NCI-H1930 (cell line): Measurements from ENCODE around the gene CHD9.
"Not testable (repeated sequence)": the region's sequence is repeated elsewhere in the genome, so short reads cannot be mapped to it uniquely, and the experiment has no call there.

Experiments used
- DNase-seq, 2 experiments: peaks; one replicate each; lab custom pipeline; 2025; lab: John Stamatoyannopoulos, UW

CHD9 gene

GRCh38 chr16:53282328-53282727 lies 227.5 kb downstream of the CHD9 start:
- no peak for DNase-seq

DNA sequence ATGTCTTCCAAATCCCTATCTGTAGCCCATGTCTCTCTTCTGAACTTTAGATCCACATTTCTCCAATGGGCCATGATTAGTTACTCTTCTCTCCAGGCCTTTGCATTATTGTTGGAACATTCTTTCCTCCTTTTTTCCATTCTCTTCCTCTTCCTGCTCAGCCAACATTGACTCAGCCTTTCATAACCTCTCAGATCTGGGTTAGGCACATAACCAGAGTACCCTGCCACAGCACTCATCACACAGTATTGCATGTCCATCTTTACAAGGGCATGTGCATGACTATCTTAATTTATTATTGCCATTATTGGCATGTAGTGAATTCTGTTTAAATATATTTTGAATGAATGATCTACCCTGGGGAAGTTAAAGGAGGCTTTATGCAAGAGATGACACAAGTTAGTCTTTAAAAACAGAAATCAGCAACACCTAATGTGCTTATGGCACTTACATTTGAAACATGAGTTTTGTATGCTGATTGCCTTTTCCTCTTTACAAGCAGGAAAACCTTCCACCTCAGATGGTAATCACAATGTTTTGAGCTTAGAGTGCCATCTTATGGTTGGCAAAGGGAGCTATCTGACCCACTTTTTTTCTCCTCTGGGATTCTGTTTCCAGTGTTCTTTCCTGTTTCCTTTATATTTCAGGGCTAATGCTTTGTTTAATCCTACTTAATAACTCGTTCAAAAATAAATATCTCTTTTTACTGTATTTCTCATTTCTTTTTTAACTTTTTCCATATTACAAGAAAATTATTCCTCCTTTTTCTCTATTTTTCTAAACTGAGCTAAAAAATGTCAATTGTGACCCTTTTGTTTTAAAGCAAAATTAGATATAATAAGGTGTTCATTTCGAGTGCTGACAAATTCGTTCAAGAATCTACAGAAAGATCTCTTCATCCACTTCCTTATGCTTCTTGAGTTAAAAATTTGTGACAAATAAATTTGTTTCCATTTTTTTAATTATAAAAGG lies 228.5 kb downstream of the CHD9 start:
- peak in 1 of 2 experiments; percentile 5 for DNase-seq

DNA sequence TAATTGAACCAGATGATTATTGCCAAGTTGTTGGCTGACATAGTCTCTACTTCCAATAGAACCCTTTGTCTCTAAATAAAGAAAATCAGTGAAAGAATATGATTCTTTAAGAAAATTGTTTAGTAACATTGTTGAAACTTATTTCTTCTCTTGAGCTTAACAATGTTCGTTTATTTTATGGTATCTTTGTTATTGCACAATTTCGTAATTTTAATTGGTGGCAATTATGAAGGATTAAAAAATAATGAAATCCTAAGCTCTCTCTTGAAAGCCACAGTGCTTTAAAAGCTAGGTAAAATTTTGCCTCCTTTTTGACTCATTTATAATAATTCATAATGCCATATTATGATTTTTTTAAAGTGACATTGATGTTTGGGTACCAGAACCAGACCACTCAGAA lies 230.4 kb downstream of the CHD9 start:
- no peak for DNase-seq

GRCh38 chr16:53290520-53290919 lies 235.7 kb downstream of the CHD9 start:
- DNase-seq, result no peak

DNA sequence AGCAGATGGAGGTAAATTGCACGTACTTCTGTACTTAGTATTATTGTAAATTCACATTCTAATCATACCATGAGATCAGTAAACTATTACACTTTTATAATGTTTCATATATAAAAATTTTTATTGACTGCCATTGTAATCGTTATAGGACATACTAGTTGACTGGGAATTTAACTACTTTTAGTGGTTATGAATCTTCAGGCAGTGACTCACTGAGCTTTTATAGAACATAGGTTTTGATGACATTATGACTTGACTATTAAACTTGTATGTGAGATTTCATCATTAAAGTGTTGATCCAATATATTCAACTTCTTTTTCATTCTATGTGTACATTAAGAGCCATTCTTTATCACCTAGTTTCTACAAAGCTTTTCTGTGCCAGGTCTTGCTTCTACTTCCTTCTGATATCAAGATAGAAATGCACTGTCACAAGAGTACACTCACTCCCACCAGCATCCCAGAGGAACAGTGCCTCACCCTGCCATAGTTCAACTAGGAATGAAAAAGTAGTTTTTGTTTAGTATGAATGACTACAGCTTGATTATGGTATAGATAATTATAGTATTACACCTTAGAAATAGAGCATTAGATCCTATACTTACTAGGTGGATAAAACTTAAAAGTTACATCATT lies 237.1 kb downstream of the CHD9 start:
- no peak for DNase-seq

DNA sequence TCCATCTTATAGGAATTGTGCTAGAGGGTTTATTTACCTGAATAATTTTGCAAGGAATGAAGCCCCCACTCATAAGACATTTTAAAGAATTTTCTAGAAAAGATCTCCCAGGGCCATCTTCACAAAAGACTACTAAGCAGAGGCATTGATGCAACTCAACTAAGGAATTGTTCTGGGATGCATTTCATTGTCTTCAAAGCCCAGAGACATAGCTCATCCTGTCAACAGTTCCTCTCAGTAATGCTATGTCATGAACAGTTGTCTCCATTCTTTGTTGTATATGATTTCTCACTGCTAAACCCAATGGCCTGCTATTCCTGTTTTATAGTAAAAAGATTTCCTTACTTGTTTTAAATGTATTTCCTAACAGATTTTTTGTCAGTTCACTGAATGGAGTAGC lies 242.7 kb downstream of the CHD9 start:
- DNase-seq, result no peak

- no peak for DNase-seq
Measured at GRCh38 chr16:53304334-53304733, 249.5 kb downstream of the CHD9 start.

- no peak for DNase-seq
Measured at GRCh38 chr16:53305743-53306142, 251.0 kb downstream of the CHD9 start.

- peak in 1 of 2 experiments; percentile 1 for DNase-seq
Measured at GRCh38 chr16:53309457-53309856, 254.7 kb downstream of the CHD9 start.

DNA sequence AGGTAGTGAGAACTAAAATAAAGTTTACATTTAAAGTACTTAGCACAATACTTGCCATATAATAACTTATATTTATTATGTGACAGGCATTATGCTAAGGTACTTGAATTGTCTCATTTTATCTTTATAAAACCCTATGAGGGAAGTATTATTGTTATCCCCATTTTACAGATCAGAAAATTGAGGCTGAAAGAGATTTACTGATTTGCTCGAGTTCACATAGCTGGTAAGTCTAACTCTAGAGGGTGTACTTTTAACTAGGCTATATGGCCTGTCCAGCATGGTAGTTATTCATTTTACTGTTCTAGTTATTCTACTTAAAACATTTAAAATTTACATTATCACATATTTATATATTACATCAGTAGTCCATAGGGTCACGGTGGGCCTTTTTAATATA lies 266.2 kb downstream of the CHD9 start:
- no peak for DNase-seq

DNA sequence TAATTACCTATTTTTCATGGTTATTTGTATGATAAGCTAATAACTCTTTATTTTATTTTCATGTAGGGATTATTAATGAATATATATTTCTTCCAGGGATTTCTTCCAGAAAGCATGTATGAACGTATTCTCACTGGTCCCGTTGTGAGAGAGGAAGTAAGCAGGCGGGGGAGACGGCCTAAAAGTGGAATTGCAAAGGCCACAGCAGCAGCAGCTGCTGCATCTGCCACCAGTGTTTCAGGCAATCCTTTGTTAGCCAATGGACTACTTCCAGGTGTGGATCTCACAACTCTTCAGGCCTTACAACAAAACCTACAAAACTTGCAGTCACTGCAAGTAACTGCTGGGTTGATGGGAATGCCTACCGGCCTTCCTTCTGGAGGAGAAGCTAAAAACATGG lies 269.1 kb downstream of the CHD9 start:
- no peak for DNase-seq

- DNase-seq, result not testable (repeated sequence)
Measured at GRCh38 chr16:53330991-53331390, 276.2 kb downstream of the CHD9 start.

DNA sequence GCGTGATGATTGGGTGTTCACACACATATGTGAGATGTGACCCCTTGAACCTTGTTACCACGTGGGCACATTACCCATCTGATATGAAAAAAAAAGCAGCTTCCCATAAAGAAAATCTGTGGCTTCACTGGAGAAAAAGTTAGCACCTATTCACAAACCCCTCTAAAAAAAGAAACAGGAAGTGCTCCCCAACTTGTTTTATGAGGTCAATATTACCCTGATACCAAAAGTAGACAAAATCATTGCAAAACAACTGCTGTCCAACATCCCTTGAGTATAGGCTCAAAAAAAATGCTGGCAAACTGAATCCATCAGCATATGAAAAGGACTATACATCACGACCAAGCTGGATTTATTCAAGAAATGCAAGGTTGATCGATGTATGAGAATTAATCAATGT lies 279.8 kb downstream of the CHD9 start:
- DNase-seq, result no peak

- no peak for DNase-seq
Measured at GRCh38 chr16:53337294-53337693, 282.5 kb downstream of the CHD9 start.

DNA sequence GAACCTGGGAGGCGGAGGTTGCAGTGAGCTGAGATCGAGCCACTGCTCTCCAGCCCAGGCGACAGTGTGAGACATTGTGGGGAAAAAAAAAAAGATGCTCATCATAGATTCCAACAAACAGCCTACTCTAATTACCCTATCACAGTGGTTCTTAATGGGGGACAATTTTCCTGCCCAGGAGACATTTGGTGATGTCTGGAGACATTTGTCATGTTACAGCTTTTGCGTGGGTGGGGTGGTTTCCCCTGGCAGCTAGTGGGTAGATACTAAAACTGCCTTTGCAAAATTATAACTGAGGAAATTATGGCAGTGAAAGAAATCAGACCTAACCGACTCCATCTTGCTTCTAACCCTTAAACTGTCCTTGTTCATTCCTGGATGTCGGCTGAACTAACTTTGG lies 287.0 kb downstream of the CHD9 start:
- no peak for DNase-seq

DNA sequence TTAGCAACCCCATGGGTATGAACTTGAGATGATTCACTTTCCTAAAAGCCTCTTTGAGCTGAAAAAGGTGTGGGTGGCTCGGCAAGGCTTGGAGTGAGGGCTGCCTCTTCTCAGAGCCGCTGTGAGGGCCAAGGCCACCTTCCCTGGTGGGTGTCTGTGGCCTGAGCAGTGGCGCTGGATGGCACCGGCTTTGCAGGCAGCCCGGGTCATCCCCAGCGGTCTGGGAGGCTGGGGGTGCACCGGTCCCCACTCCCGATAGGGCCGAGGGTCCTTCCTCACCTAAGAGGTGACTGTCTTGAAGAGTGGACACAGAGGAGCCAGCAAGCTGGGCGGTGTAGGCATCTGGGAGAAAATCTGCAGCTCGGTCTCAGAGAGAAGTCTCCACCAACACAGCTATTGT lies 300.3 kb downstream of the CHD9 start:
- no peak for DNase-seq

- no peak for DNase-seq
Measured at GRCh38 chr16:53356478-53357207, 301.9 kb downstream of the CHD9 start.

DNA sequence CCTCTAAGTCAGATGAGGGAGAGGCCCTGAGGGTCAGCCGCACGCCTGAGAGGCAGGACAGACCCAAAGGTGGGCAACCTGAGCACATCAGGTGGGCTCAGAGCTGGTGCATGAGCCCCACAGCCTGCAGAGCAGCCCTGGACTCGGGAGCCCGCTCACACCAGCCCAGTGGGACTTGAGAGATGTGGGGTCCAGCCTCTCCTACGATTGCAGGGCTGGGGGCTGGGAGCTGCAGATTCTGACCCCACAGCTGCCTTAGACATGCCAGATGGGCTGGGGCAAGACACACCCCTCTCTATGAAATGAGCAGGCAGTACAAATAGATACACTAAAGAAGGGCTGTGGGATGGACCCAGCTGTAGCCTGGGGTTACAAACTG lies 302.4 kb downstream of the CHD9 start:
- no peak for DNase-seq

- DNase-seq, result no peak
Measured at GRCh38 chr16:53357955-53358354, 303.2 kb downstream of the CHD9 start.

GRCh38 chr16:53358884-53359283 lies 304.1 kb downstream of the CHD9 start:
- no peak for DNase-seq

- no peak for DNase-seq
Measured at GRCh38 chr16:53369921-53370320, 315.1 kb downstream of the CHD9 start.

DNA sequence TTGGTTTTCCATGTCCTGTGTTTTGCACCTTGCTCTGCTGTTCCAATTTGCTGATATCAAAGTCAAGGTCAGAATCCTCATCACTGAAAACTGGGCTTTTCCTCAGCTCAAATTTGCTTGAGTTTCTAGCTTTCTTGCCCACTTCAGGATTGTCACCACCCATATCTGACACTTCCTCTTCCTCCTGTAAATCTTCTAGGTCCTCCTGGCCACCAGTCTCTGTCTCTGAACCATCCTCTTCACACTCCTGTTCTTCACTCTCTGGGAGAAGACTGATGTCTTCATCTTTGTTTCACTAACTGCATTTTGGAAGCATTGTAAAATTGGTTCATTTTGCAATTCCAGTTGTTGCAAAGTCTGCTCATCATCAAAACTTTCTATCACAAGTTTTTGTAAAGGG lies 316.0 kb downstream of the CHD9 start:
- DNase-seq, result no peak
